H7 (cell line): ENCODE measurements around the gene TMED1. TPM values are rescaled to one million over a fixed set of nuclear protein-coding genes. Genes with fewer than 3 reads are reported as not detected.
A peak's percentile ranks its signal among the peaks of the same experiment; 100 is the strongest.

Experiments used
- DNase-seq: peaks from one replicate; pipeline ENCODE4 v3.0.0; 2012
- H3K27me3 ChIP-seq: 2 replicates; pipeline ENCODE4 v1.6.0; 2011; ENCODE audit warnings: mild to moderate bottlenecking, low read length; ENCODE audit not compliant: control insufficient read depth, insufficient read depth
- H3K36me3 ChIP-seq: replicated peaks from 2 replicates; pipeline ENCODE4 v1.5.1; 2011; ENCODE audit warnings: low read length; ENCODE audit not compliant: control insufficient read depth, insufficient read depth
- H3K4me3 ChIP-seq: 2 replicates; pipeline ENCODE4 v1.5.1; 2011; ENCODE audit warnings: low read depth, mild to moderate bottlenecking, control low read depth, low read length, moderate library complexity; ENCODE audit not compliant: insufficient read depth
- total RNA-seq: library from RNA; depleted of rRNA; stranded (reverse); fragments of >200 nt; shearing (Covaris generic); gene quantifications from 2 replicates; pipeline ENCODE4 v1.2.3, GENCODE V29; 2014; rRNA removed

The TMED1 gene
- total RNA-seq, 1 experiment from 2014 or later: 49.5 TPM

DNA sequence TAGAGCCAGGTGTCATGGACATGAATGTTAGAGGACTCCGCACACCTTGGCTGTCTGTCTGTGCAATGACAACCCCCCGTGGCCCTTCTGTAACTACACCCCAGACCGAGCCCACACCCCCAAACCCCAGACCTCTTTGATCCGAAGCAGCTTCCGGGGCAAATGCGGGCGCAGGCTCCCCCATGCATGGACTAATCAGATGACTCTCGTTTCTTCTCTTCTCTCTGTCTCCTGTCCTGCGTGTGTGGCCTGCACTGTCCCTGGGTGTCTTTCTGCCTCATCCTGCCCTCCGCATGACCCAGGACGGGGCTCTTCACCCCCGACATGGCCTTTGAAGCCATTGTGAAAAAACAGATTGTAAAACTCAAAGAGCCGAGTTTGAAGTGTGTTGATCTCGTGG is 38.9 kb downstream of the TMED1 start:
- Histone ChIP-seq H3K36me3 (peaks cover 11% of the 10 kb centered on the region), H3K4me3 (no peak overlapping the region), H3K27me3 (no peaks in the 10 kb centered on the region)
- DNase-seq: peak; percentile 32

DNA sequence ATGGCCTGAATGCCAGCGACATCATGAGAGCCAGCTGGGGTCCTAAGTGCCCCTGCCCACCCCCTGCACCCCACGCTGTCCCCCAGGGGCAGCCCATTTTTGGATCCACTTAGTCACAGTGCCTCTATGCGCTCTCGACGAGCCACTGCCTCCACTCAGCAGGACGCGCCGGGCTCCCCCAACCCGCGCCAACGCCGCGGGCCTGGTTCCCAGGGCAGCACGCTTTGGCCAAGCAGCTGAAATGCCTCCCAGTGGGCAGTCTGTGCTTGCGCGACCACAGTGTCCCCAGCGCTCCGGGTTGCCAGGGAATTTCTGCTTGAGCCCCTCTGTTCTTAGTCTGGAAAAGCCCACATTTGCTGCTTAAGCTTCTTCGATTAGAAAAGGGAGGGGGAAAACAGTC is 39.4 kb downstream of the TMED1 start:
- DNase-seq: no peak
- H3K4me3 ChIP-seq: no peak overlapping the region
- H3K36me3 ChIP-seq: peaks cover 11% of the 10 kb centered on the region
- H3K27me3 ChIP-seq: no peaks in the 10 kb centered on the region

DNA sequence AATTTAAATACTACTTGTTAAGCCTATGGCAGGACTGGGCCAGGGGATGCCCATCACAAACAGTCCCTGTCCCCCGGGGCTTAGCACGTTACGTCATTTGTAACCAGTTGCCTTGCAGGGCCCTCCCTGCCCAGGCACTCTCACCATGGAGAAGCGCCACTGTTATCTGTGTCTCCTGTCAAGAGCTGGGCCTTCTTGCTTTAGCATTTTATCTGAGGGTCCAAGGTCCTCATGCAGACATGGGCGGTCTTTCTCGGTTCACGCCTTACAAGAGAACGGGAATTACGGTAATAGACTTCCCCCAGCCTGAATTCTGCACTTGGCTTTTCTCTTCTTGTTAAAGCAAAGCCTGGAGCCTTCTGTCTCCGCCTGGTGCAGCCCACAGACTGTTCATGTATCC is 46.1 kb downstream of the TMED1 start:
- no peak for DNase-seq
- H3K4me3 ChIP-seq: no peak overlapping the region

DNA sequence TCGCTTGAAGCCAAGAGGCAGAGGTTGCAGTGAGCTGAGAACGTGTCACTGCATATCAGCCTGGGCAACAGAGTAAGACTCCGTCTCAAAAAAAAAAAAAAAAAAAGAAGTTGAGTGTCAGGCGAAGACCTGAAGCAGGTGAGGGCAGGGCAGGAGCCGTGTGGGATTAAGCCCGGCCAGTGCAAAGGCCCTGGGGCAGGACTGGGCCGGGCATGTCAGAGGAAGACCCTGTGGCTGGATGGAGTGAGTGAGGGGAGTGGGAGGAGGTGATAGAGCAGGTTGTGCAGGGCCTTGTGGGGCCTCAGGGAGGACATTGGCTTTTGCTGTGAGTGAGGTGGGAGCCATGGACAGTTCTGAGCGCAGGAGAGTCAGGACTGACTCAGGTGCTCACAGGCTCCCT is 47.9 kb downstream of the TMED1 start:
- Histone ChIP-seq H3K4me3 (no peak overlapping the region), H3K27me3 (no peaks in the 10 kb centered on the region), H3K36me3 (peaks cover 24% of the 10 kb centered on the region)
- no peak for DNase-seq

More for the DNA sequence above, 46.1 kb downstream of the TMED1 start:
- no peaks in the 10 kb centered on the region for H3K27me3 ChIP-seq
- peaks cover 19% of the 10 kb centered on the region for H3K36me3 ChIP-seq

DNA sequence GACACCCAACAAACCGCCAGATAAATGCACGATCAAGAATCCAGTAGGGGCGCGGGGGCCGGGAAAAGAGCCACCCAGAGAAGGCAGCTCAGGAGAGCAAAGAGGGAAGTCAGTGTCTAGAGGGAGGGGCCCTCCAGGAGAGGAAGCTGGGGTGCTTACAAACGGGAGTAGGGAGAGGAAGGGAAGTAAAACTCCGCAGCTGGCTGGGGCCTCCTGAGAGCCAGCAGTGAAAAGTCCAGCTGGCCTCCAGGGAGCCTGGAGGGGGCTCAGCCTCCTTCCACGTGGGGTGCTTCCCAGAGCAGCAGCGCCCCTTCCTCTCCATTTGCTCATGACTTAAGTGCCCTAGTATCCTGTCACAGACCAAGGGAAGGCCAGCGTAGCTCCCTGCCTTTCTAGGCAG is 51.8 kb downstream of the TMED1 start:
- no peak for DNase-seq
- Histone ChIP-seq H3K4me3 (no peak overlapping the region), H3K36me3 (peaks cover 33% of the 10 kb centered on the region), H3K27me3 (no peaks in the 10 kb centered on the region)

DNA sequence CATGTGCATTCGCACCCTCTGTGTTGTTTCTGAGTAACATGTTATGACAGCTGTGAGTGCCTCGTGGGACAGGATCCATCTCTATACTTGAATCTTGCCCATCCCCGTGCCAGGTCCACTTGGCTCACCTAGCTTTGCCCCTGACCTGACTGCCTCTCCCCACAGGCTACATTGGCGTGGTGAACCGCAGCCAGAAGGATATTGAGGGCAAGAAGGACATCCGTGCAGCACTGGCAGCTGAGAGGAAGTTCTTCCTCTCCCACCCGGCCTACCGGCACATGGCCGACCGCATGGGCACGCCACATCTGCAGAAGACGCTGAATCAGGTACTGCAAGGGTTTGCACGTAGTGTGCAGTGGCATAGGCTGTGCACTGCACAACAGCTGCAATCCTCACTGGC is 53.2 kb downstream of the TMED1 start:
- Histone ChIP-seq H3K4me3 (no peak overlapping the region), H3K27me3 (no peaks in the 10 kb centered on the region), H3K36me3 (peaks cover 30% of the 10 kb centered on the region)
- DNase-seq: no peak

Other genes starting within 250 kb of the TMED1 start
- gene AP1M2, start 248.9 kb downstream of the TMED1 start, total RNA-seq: 16.4 and 23.7 TPM in 2 replicates
- 39.4 and 43.0 TPM in 2 replicates for gene SLC44A2, start 210.7 kb downstream of the TMED1 start, total RNA-seq
- 354 and 378 TPM in 2 replicates for gene ILF3, start 181.9 kb downstream of the TMED1 start, total RNA-seq
- gene QTRT1, start 134.8 kb downstream of the TMED1 start, total RNA-seq: 52.4 and 64.9 TPM in 2 replicates
- gene DNM2, start 118.1 kb downstream of the TMED1 start, total RNA-seq: 77.6 and 89.9 TPM in 2 replicates
- gene C19orf38, start 12.2 kb upstream of the TMED1 start, total RNA-seq: 0.59 and 5.0 TPM in 2 replicates
- 117 and 151 TPM in 2 replicates for gene CARM1, start 35.3 kb upstream of the TMED1 start, total RNA-seq
- 81.1 and 90.3 TPM in 2 replicates for gene YIPF2, start 92.4 kb upstream of the TMED1 start, total RNA-seq
- 58.2 and 68.3 TPM in 2 replicates for gene TIMM29, start 92.6 kb upstream of the TMED1 start, total RNA-seq
- gene SMARCA4, start 124.8 kb upstream of the TMED1 start, total RNA-seq: 173 and 208 TPM in 2 replicates